GM21825 (cell line): ENCODE data around the gene COA4.
"Not testable (repeated sequence)": the region's sequence is repeated elsewhere in the genome, so short reads cannot be mapped to it uniquely, and the experiment has no call there.

Source experiments
- ATAC-seq: cut with Tn5 transposase; IDR thresholded peaks from one replicate; pipeline ENCODE4 v1.9.1; 2021; ENCODE audit warnings: mild to moderate bottlenecking, moderate library complexity; ENCODE audit not compliant: unreplicated experiment

The COA4 gene

DNA sequence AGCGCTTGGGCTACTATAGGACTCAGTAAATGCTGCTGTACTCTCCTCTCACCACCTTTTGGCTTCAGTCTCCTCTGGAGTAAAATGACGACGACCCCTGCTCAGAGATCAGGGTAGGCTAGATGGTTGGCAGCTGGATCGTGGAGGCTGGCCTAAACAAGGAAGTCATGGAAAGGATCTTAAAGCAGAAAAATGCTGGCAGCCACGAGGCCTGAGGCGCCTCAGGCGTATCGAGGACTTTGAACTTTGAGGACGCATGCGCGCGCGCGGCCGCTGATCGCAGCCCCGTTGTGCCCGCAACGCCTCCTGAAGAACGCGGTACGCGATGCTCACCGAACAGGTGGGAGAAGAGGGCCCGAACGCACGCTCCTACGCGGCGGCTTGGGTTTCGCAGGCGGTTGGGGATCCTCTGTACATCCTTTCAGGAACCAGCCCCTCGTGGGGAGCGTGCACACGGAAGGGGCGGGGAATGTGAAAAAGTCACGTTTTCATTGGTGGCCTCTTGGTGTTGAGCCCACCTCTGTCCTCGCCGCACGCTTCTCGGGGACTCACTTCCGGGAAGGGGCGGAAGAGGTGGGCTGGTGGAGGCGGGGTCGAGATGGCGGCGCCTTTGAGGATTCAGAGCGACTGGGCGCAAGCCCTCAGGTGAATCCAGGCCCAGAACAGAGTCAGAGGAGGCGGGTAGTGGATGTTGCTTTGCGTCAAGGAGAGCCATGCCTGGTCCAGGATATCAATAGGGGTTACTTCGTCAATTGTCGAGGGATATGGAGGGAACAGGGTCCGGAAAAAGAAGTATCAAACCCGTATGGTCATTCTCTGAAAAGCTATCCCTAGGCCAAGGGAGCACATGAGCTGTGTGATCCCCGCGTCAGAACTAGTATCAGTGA lies at the start of gene COA4, which contains the start of gene PAAF1:
COA4 (minus strand) TSS at position 423 of the 887 bp plus-strand sequence. CDS start 3,468 bp downstream, outside the sequence.
PAAF1 (plus strand) TSS at position 576 of the 887 bp plus-strand sequence; CDS start at position 599, 23 bp downstream.
- ATAC-seq = peak; percentile 96

DNA sequence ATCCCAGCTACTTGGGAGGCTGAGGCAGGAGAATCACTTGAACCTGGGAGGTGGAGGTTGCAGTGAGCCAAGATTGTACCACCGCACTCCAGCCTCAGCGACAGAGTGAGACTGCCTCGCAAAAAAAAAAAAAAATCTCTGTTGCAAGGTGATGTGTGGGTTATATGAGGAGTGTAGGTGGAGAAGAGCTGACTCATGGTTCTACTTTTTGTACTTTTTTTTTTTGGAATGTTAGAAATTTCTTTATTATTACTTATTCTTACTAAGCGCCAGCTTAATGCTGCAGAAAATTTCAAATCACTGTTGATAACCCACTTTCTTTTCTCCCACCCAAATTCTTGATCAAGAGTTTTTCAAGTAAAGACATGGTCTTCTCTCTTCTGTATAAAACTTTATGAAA lies 44.5 kb upstream of the COA4 start:
- ATAC-seq = no peak

DNA sequence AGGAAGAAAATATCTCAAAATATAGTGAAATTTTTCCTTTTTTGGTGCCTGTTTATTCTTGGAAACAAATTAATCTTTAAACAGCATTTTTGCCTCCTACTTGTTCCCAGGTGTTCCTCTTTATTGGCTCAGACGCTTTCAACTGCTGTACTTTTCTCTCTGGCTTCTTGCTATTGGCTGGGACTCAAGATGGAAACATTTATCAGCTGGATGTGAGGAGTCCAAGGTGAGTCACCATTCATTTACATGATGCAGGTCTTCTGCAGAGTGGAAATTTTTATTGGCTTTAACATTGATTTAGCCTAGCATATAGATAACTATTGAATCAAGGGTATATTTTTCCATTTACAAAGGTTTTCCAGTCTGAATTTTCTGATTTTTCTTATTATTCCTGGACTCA lies 39.8 kb upstream of the COA4 start:
- no peak for ATAC-seq

DNA sequence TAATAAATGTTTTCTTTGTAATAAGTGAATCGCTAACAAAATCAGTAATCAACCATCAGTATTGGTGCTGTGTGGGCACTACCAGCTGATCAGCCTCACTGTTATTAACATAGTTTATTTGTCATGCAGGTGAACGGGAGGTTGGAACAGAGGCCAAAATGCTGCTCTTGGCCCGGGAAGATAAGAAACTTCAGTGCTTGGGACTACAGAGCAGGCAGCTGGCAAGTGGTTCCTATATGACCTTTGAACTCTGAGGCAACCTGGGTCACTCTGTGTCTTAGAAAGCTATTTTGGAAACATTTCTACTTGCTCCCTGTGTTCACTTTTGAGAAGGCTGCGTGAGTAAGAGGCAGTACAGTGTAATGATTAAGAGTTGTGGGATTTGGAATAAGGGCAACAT lies 37.6 kb upstream of the COA4 start:
- ATAC-seq = no peak

DNA sequence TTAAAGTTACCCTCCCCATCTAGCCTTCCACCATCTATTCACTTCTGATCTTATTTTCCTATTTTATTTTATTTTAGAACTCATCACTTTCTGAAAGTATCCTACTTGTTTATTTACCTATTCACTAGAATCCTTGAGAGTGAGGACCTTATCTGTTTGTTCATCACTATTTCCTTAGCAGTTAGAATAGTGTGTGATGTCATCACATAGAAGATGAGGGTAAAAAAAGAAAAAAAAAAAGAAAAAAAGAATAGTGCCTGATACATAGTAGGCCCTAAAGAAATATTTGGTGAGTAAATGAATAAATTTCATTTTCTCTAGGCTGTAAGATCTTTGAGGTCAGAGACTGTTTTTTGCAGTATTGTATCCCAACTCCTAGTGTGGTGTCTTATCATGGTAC lies 36.8 kb upstream of the COA4 start:
- ATAC-seq = no peak

DNA sequence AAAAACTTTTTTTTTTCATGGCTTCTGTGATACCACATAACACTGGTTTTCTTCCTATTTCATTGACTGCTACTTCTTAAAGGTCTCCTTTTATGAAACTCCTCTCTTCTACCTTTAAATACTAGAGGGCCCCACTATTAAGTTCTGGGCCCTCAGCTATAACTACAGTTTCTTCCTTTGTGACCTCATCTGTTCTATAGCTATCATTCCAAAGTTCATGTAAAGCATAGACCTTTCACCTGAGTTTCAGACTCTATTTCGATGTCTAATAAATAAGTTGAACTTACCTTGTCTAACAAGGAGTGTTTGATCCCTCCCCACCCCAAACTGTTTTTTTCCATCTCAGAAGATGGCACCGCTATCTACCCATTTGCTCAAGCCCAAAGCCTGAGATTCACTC lies 35.4 kb upstream of the COA4 start:
- no peak for ATAC-seq

DNA sequence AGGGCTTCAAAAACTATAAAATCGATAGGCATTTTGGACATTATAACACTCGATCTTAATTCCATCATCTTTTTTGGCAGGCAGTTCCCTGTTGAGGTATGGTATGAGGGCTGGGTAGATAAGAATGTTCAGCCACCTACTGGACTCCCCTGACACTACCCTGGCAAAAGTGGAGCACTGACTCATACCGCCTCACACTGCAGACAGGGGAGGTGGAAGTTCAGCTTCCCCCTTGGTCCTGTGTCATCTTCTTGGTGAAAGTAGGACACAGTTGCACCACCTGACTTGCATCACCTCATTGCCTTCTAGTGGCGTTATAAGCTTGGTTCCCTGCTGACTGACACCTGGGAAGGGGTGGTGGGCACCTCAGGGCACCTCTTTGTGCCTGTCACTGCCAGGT lies 30.5 kb upstream of the COA4 start:
- no peak for ATAC-seq

DNA sequence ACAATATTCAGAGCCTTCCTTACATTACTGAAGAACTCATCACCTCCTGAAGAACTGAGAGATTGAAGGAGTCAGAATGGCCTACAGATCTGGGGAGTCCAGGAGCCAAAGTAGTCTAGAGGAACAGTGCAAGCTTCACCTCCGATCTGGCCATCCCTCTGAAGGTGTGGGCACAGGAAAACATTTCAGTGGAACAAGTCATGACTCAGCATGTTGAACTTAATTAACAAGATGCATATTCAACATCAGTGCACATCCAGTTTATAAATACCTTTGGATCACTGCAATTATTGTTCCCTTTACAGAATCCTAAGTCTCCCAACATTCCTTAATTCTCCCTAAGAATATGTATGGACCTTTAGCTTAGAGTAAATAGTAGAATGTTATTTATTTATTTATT lies 25.7 kb upstream of the COA4 start:
- ATAC-seq = no peak

DNA sequence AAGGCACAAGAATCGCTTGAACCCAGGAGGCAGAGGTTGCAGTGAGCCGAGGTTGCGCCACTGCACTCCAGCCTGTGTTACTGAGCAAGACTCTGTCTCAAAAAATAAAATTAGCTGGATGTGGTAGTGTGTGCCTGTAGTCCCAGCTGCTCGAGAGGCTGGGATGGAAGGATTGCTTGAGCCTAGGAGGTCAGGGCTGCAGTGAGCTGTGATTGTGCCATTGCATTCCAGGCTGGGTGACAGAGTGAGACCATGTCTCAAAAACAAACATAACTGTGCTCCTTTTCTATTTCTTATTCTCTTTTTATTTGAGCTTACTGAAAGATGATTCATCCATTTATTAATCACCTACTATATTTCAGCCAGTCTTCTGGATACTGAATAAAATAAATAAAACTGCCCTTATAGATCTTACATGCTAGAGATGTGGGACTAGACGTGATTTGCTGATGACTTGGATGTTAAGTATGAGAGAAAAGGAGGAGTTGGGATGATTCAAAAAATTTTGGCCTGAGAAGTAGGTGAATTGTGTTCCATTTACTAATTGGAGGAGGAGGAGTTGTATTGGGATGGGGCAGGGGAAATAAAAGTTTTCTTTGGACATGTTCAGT lies 18.2 kb upstream of the COA4 start:
- ATAC-seq = no peak

DNA sequence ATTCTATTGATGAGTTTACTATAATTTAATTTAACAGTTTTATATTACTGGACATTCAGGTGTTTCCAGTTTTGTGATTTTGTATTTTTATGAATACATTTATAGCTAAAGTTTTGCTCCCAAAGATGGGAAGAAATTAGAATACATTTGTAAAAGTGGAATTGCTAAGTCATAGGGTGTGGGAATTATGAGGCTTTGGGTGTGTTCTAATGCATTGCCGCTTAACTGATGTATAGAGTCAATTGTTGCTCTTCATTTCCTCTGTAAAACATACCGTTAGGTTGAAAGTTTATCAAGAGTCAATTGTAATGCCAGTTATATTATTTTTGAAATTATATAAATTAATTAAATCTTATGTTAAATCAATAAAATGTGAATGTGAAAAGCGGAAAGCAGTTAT lies 16.4 kb upstream of the COA4 start:
- no peak for ATAC-seq

DNA sequence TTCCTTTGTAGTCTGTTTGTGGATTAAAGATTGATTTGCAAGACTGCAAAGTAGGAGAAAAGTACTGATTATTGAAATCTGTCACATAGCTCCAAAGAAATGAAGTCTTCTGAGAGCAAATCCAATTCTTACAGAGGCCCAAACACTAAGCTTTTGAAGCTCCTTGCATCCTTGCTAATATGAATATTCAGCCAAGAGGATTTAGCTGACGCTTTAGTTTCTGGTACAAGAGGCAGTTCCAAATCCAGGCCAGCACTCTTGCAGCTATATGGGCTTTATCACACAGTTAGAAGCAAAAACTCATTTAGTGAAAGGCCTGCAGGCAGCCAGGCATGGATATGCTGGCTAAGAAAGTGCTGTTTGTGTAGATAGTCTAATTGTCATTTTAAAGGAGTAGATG lies 12.9 kb upstream of the COA4 start:
- no peak for ATAC-seq

DNA sequence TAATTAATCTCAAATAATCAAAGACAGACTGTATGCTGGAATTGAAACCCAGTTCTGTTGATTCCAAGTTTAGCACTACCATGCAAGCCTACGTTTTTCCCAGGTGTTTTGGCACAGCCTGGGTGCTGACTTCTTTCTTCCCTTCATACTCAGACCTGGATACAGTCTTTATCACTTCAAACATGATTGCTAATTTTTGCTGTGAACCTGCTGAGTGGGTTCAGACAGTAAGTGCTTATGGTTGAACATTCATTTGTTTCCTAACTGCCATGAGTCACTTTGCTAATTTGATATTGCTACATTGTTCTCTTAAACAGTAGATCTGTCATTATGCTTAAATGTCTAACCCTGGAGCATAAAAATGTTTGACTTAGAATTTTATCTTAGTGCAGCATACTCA lies 12.4 kb upstream of the COA4 start:
- no peak for ATAC-seq

DNA sequence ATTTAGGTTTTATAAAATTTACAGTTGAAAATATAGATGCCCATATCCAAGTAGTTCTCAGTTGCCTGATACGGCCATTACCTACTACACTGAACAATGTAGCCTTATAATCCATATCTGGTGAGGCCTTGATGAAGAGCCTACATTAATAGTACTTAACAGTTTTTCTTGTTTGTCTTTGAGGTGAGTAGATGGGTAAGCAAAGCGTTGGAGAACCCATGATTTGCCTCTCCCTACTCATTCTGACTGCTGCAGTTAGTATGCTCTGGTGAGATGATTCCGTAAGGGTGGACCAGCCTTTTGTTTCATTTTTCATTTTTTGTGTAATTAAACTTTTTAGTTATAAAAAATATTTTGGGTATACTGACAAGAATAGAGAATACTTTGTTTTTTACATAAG lies 11.6 kb upstream of the COA4 start:
- ATAC-seq = no peak

DNA sequence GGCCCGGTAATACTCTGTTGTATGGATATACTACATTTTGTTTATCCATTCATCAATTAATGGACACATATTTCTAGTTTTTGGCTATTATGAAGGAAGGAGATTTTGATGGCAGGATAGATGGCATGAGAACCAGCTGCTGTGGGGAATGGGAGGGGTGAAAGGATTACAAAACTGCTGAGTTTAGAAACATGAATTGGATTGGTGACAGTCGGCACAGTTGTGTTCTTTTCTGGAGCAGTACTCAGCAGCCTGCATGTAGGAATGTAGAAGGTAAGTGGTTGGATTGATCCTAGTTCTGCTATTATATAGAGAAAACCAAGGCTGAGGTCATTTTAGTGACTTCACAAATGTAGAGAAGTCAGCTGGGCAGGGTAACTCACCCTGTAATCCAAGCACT lies 7.2 kb upstream of the COA4 start:
- no peak for ATAC-seq

DNA sequence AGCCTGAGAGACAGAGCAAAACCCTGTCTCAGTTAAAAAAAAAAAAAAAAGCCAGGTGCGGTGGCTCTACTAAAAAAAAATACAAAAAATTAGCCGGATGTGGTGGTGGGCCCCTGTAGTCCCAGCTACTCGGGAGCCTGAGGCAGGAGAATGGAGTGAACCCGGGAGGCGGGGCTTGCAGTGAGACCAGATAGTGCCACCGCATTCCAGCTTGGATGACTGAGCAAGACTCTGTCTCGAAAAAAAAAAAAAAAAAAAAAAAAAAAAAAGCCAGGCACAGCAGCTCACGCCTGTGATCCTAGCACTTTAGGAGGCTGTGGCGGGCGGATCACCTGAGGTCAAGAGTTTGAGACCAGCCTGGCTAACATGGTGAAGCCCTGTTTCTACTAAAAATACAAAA lies 3.8 kb upstream of the COA4 start:
- not testable (repeated sequence) for ATAC-seq

DNA sequence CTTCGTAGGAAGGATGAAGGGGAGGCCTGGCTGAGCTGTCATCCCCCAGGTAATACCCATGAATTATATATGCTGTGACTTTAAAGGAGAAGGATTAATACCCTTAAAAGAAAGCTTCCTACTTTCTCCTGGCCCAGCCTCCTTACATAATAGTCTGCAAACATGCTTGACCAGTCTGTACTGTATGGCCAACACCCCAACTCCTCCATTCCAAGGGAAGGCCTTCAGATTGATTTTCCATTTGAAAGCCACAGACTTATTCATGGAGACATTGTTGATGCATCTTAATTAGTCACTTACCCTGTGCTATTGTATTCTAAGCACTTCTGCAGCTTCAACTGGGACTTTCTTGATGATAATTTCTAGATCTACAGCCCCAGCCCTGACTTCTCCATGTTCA lies 2.1 kb upstream of the COA4 start:
- no peak for ATAC-seq

DNA sequence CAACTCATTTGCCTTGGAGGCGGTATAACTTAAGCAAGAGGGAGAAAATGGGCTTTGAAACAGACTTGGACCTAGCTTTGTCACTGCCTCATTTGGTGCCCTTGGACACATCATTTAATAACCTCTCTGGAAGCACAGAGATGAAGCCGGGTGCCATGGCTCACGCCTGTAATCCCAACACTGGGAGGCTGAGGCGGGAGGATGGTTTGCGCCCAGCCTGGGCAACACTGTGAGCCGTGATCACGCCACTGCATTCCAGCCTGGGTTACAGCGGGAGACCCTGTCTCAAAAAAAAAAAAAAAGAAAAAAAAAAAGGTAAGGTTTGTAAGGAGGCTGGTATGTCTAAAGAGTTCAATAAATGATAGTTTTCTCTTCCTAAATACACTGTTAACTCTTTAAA lies 806 bp downstream of the COA4 start:
- no peak for ATAC-seq

DNA sequence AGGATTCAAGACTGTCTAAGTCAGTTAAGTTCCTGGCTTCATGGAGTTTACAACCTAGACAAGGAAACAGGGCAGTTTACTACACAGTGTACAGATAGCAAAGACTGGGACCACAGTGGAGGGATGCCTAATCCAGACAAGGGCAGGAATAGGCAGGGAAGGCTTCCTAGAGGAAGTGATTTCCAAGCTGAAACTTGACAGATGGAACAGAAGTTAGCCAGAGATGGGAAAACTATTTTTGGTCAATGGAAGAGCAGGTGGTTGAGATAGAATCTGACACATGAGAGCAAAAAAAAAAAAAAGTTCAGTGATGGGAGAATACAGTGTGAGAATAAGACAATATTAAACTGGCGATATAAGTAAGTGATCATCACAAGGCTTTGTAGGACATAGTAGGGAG lies 1.3 kb downstream of the COA4 start:
- ATAC-seq = no peak

DNA sequence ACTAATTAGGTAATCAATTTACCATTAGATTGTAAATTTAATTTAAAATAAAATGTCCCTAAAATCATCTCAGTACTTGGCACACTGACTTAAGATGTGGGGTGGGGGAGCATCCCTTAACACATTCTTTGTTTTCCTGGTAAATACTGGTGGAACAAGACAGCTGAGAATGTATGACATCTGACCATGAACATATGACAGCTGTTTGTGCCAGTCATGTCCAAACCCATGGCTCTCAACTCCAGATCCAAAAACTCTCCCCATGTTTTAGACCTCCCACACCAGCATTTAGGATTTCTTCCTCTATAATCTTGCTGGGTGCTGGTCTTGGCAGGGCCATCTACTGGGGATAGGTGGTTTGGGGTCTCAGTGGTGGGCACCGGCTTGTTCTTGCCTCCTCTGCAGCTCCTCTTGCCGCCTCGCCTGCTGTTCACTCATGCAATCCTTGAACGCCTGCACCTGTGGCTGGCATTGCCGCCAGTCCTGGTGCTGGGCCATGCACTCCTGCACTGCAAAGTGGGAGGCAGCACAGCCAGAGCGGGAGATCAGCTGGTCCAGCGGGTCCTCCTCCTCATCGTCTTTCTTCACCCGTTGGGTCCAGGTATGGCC lies 3.8 kb downstream of the COA4 start:
- ATAC-seq = no peak

DNA sequence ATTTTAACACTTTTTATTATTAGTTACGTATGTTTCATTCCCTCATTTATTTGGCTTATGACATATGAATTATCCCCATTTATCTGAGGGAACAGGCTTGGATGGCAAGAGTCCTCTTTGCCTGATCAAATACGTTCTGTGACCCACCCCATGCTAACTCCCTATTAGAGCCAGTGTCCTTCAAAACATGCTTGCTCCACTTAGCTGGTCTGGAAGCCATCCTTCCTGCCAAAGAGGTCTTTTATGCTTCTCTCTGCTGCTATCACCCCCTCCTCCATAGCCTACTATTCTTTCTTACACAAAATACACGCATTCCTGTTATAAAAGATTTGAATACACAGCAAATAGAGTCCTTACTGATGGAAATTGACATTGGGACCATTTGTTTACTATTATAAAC lies 6.4 kb downstream of the COA4 start:
- no peak for ATAC-seq

DNA sequence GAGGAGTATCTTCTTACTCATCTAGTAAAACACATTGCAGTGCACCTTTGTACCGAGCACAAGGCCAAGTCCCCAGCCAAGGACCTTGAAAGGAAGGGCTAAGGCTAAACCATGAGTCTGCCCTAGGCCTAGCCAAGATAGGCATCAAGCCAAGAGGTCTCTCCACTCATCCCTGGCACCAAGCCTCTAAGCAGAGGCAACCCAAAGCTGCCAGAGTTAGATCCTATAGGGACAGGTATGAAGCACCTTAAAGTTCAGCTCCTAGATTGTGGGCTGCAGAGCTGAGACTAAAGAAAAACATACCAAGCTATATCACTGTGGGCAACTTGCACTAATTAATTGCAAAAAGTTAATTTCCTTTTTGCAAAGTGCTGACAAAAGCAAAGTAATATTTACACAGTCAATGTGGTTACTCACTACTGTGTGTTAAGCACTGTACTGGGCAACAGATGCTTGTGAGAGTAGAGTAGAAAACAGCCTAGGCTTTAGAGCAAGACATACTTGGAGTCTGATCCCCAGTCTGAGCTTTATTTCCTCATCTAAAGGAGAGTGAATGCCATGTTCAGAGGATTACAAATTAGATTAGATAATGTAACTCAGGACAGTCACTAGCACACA lies 7.2 kb downstream of the COA4 start:
- no peak for ATAC-seq

DNA sequence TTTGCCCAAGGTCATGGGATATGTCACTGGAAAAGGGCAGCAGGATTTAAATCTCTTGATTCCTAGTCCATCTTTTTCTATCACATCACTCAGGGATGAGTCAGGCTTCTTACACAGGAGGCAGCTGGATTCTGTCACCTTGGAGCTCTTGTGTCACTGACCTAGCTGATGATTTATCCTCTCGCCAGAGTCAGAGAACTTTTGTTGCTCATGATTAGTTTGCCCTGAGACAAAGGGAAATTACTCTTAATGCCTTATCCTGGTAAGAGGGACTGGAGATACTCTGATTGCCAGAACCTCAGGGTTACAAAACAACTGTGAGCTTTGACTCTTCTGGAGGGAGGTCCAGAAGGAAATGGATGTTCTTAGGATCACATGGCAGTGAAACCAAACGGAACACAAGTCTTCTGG lies 10.1 kb downstream of the COA4 start:
- no peak for ATAC-seq
